GM21381 (cell line): ENCODE results near the gene RXRA.
"Not testable (repeated sequence)": the region's sequence is repeated elsewhere in the genome, so short reads cannot be mapped to it uniquely, and the experiment has no call there.

Source experiments
- ATAC-seq: cut with Tn5 transposase; IDR thresholded peaks from one replicate; pipeline ENCODE4 v1.9.1; 2021; ENCODE audit warnings: mild to moderate bottlenecking, moderate library complexity; ENCODE audit not compliant: unreplicated experiment

Gene RXRA

GRCh38 chr9:134307674-134308638 lies 18.3 kb upstream of the RXRA start:
- no peak for ATAC-seq

DNA sequence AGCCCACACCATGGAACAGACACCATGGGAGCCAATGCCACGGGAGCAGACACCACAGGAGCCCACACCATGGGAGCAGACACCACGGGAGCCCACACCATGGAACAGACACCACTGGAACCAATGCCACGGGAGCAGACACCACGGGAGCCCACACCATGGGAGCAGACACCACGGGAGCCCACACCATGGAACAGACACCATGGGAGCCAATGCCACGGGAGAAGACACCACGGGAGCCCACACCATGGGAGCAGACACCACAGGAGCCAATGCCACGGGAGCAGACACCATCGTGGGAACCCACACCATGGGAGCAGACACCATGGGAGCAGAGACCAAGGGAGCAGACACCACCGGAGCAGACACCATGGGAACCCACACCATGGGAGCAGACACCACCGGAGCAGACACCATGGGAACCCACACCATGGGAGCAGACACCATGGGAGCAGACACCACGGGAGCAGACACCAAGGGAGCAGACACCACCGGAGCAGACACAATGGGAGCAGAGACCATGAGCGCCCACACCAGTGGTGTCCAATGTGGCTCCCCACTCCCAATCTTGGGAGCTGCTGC lies 17.5 kb upstream of the RXRA start:
- not testable (repeated sequence) for ATAC-seq

- ATAC-seq: no peak
These were observed 12.8 kb upstream of the RXRA start for GRCh38 chr9:134313470-134313869.

DNA sequence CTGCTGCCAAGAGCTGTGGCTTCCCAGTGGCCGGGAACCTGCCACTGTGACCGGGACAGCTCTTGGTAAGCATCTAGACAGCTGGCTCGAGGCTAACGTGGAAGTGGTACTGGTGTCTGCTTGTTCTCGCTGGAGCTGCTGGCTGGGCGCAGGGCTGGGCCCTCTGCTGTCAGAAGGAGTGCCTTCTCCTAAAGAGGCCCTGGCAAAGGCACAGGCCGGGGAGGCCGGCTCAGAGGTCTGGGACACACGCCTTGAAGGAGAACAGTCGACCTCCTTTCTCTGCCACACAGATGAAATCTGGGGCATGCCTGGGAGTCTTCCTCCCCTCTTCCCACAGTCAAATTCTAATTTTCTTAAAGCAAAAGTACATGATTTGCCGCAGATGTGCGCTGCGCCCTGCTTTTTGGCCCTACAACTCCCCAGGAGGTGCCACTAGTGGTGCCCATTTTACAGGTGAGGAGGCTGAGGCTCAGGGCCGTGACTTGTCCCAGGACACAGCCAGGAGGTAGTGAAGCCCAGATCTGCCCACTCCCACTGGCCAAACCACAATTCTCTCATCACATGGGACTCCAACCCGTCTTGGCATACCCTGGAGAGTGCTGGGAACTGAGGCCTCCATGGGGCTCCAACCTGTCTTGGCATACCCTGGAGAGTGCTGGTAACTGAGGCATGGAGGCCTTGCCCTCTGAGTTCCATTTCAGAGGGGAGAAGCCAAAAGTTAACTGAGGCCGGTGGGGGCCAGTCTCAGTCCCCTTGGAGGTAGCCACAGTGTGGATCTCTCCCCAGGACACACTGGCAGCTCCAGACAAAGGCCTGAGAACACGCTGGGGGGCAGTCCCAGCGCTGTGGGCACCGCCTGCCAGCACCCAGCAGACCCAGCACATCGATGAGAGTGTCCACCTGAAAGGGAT lies 12.0 kb upstream of the RXRA start:
- ATAC-seq: no peak

- no peak for ATAC-seq
These were observed 11.1 kb upstream of the RXRA start for GRCh38 chr9:134314950-134315715.

DNA sequence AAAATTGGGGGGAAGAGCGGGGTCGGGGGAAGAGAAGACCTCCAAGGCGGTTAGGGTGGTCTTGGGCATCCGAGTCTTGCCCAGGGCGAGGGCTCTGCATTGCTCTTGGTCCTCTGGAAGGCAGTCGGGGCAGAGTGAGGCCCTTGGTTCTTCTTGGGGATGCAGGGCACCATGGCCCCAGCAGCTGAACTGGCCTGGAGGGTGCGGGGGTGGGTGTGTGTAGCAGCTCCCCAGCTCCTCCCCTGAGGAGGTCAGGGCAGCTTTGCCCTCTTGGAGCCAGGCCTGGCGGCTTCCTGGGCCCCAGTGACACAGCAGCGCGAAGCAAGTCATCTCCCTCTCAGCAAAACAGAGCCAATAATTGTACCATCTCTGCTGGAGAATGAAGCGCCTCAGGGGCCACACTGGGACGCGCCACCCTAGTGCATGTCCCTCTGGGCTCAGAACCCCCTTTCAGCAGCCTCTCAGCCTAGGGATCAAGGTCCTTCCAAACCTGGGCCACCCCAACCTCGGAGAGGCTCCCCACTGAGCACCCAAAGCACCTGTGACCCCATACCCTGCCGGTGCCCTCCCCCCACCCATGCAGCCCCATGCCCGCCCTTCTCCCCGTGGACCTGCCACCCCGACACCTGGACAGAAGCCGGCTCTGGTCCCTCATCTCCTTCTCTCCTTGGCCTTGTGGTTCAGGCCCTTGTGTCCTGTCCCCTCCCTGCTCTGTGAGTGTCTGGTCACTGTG lies 10.4 kb upstream of the RXRA start:
- ATAC-seq: no peak

DNA sequence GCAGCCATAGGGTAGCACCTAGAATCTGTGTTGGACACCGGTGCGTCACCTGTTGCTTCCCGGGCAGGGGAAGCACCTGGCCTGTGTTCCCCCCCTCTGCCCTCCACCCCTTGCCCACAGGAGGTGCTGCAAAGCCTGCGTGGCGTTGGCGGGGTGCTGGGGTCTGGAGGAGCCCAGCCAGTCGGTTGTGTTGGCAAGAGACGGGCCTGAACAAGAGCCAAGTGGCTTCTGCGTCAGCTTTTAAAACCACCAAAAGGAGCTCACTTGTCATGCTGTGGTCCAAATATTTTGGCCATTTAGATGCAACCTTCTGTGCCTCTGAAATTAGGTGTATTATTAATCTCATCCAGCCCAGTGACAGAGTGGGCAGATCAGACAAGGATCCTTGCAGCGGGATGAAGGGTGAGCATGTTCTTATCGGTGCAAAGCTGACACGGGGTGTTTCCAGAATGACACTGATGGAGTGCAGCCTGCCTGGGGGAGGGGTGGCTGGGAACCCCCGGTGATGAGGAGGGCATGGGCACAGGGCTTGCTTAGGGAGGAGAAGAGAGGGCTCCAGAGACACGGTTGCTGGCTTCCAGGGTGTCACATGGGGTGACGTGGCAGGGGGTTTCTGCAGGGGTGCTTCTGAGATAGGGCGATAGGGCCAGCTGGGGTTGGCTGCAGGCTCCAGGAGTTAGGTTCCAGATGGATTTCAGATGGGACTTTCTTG lies 9.7 kb upstream of the RXRA start:
- ATAC-seq: no peak

GRCh38 chr9:134317400-134317789 lies 8.9 kb upstream of the RXRA start:
- ATAC-seq: no peak

DNA sequence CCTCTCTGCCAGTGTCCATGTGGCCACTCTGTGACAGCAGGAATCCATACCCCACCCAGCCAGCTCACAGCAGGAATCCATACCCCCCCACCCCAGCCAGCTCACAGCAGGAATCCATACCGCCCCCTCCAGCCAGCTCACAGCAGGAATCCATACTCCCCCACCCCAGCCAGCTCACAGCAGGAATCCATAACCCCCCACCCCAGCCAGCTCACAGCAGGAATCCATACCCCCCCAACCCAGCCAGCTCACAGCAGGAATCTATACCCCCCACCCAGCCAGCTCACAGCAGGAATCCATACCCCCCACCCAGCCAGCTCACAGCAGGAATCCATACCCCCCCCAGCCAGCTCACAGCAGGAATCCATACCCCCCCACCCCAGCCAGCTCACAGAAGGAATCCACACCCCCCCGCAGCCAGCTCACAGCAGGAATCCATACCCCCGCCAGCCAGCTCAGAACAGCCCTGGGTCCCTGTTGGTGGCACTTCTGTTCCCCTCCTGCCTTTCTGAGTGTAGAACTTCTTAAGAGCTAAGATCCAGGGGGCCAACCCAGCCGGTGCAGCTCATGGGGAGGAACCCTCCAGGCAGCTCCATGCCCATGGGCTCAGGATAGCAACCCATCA lies 8.4 kb upstream of the RXRA start:
- ATAC-seq: no peak

DNA sequence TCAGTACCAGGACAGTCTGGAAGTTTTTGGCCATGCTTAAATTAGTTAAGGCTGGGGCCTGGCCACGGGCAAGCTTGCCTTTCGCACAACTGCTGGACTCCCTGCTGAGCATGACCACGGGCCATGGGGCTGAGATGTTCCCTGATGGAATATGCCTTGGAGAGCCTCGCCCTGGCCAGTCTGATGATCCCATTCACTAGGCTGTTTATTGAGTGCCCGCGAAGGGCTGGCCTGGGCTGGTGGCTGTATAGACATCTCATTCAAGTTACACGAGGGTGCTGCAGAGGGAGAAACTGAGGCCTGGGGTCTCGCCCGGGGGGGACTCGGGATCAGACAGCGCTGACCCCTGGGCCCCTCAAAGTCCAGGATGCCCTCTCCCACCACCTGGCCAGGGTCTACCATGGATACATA lies 7.8 kb upstream of the RXRA start:
- no peak for ATAC-seq

- ATAC-seq: no peak
These were observed 7.3 kb upstream of the RXRA start for GRCh38 chr9:134318941-134319305.

GRCh38 chr9:134319306-134320125 lies 6.7 kb upstream of the RXRA start:
- no peak for ATAC-seq

- no peak for ATAC-seq
These were observed 6.0 kb upstream of the RXRA start for GRCh38 chr9:134320126-134320867.

GRCh38 chr9:134320868-134321471 lies 5.3 kb upstream of the RXRA start:
- no peak for ATAC-seq

DNA sequence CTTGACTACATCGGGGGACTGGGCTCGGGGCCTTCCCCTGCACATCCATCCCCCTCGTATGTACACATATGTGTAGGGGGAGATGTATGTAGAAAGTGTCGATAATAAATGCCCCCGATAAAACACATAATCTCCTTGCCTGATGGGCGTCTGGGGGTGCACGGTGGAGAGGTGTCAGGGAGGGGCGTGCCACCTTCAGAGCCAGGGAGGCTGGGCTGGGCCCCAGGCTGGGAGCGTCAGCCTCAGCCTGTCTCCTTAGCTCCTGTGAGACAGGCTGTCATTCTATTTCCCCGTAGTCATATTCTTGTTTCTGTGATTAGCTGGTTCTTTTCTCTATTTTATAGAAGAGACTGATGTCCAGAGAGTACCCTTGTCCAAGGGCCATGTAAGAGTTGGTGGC lies 4.7 kb upstream of the RXRA start:
- no peak for ATAC-seq

DNA sequence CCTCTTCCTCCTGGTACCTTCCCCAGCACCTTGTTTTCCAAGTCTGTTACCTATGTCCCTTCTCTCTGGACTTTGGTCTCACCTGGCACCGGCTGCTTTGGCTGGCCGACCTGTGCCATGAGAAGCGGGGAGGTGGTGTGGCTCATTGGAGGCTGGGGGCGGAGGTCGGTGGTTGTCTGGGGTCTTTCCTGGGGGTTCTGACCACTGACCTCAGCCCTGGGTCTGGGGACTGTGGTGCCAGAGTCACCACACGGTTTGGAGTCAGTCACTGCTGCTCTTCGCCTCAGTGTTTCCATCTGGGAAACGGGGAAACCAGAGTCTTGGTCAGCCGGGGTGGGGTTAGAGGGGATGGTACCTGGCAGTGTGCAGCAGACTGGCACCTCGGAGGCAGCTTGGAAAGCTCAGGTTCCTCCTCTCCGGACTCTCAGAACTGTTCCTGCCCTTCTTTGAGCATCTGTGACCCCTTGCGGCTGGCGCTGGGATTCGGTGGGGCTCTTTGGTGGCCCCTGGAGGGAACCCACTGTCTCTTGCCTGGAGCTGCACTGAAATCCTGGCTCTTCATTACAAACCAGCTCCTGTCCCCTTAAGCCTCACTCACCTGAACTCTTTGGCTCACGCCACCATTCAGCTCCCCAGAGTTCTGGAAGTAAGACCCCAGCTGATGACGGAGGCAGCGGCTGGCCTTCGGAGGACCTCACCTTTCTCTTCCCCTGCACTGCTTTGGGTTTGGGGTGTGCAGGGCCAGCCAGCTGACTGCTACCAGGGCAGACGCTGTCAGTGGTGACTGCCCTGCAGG lies 4.1 kb upstream of the RXRA start:
- ATAC-seq: no peak
